Measurements from ENCODE around the gene ALDH3A2. TPM values are rescaled to one million over a fixed set of nuclear protein-coding genes. Genes with fewer than 3 reads are reported as not detected.
A peak's percentile ranks its signal among the peaks of the same experiment; 100 is the strongest.

ALDH3A2 gene
- total RNA-seq, 2 experiments from 2014 or later, result 18.5 to 23.9 TPM

DNA sequence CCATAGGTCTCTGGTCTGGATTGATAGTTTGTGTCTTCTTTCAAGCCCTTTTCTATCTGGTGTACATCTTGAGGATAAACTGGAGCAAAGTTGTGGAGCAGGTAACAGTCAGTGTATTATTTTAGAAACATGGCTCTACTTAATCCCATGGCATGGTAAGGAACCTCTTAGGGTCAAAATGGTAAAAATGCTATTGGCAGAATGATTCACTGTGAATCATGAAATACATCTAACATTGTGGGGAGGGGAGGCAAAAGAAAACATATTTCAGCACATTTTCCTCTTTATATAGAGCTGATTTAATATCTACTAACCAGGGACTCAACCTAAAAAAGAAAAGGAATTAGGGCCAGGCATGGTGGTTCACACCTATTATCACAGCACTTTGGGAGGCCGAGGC is 17.9 kb upstream of the ALDH3A2 start:
- DNase-seq (no peak), ATAC-seq (no peak)
- intact Hi-C loops (cut with DNase I, micrococcal nuclease), result no loop called here
- Mint-ChIP-seq H3K27me3 (peaks cover 15% of the 10 kb centered on the region), H3K4me1 (no peaks in the 10 kb centered on the region), H3K36me3 (ENCODE audit: low read depth) (no peaks in the 10 kb centered on the region), H3K9me3 (ENCODE audit: low read depth) (no peaks in the 10 kb centered on the region), H3K4me3 (no peak overlapping the region), H3K27ac (no peak overlapping the region)
- POLR2A ChIA-PET, result no interaction called here
- CTCF ChIA-PET, result no interaction called here

GRCh38 chr17:19631905-19632304 is 16.6 kb upstream of the ALDH3A2 start:
- ATAC-seq, result no peak
- Mint-ChIP-seq H3K9me3 (ENCODE audit: low read depth) (no peaks in the 10 kb centered on the region), H3K27ac (no peak overlapping the region), H3K4me1 (no peaks in the 10 kb centered on the region), H3K4me3 (no peak overlapping the region), H3K27me3 (peaks cover 14% of the 10 kb centered on the region), H3K36me3 (ENCODE audit: low read depth) (no peaks in the 10 kb centered on the region)
- POLR2A ChIA-PET, result no interaction called here
- DNase-seq, result no peak
- intact Hi-C loops (cut with DNase I, micrococcal nuclease), result no loop called here
- CTCF ChIA-PET, result interaction anchor here (0.7 to 1.7 kb wide), 2 partner anchors 11 to 89 kb away, joined by 3 to 5 read pairs; no protein-coding TSS in a partner anchor

- POLR2A ChIA-PET, result no interaction called here
- Mint-ChIP-seq H3K36me3 (ENCODE audit: low read depth) (no peaks in the 10 kb centered on the region), H3K27me3 (peaks cover 10% of the 10 kb centered on the region), H3K9me3 (ENCODE audit: low read depth) (no peaks in the 10 kb centered on the region), H3K4me1 (peaks cover 14% of the 10 kb centered on the region), H3K27ac (no peak overlapping the region), H3K4me3 (no peak overlapping the region)
- no peak for ATAC-seq
- intact Hi-C loops (cut with DNase I, micrococcal nuclease), result loop anchor here in 1 of 2 experiments (10.0 kb wide), 1 partner anchor 267 kb away; the partner anchor contains the start of gene MAPK7
- DNase-seq, result no peak
- CTCF ChIA-PET, result interaction anchor here (0.9 to 1.2 kb wide), 2 partner anchors 14 to 64 kb away, joined by 3 to 4 read pairs; no protein-coding TSS in a partner anchor
Measured at GRCh38 chr17:19641687-19642372, 6.7 kb upstream of the ALDH3A2 start.

- Mint-ChIP-seq H3K4me1 (peaks cover 20% of the 10 kb centered on the region), H3K27me3 (peaks cover 10% of the 10 kb centered on the region), H3K4me3 (no peak overlapping the region), H3K9me3 (ENCODE audit: low read depth) (no peaks in the 10 kb centered on the region), H3K27ac (no peak overlapping the region), H3K36me3 (ENCODE audit: low read depth) (no peaks in the 10 kb centered on the region)
- no peak for DNase-seq
- intact Hi-C loops (cut with DNase I, micrococcal nuclease), result loop anchor here in 1 of 2 experiments (10.0 kb wide), 1 partner anchor 268 kb away; the partner anchor contains the start of gene MAPK7
- POLR2A ChIA-PET, result no interaction called here
- CTCF ChIA-PET, result interaction anchor here (0.6 to 1.5 kb wide), 3 partner anchors 10 to 21 kb away, joined by 3 to 5 read pairs (median 4); no protein-coding TSS in a partner anchor
- ATAC-seq, result no peak
Measured at GRCh38 chr17:19642373-19642893, 6.1 kb upstream of the ALDH3A2 start.

GRCh38 chr17:19644493-19645210 is 3.9 kb upstream of the ALDH3A2 start:
- no peaks in the 10 kb centered on the region for H3K9me3 Mint-ChIP-seq (ENCODE audit: low read depth)
- DNase-seq, result no peak
- H3K4me1 Mint-ChIP-seq, result peaks cover 33% of the 10 kb centered on the region
- H3K4me3 Mint-ChIP-seq, result no peak overlapping the region
- intact Hi-C loops (cut with DNase I, micrococcal nuclease), result loop anchor here (5.0 to 10.0 kb wide), 4 partner anchors 98 to 270 kb away; partner anchors contain the start of genes ALDH3A1 (in 1 of the 2) and MAPK7 (in 1 of the 2)
- H3K27me3 Mint-ChIP-seq, result peaks cover 10% of the 10 kb centered on the region
- ATAC-seq, result no peak
- no peak overlapping the region for H3K27ac Mint-ChIP-seq
- ChIA-PET CTCF (interaction anchor here (0.5 to 4.1 kb wide), 7 partner anchors 8 to 450 kb away, joined by 3 to 27 read pairs (median 6); no protein-coding TSS in a partner anchor), POLR2A (no interaction called here)
- H3K36me3 Mint-ChIP-seq (ENCODE audit: low read depth), result no peaks in the 10 kb centered on the region

GRCh38 chr17:19645734-19646201 is 2.8 kb upstream of the ALDH3A2 start:
- Mint-ChIP-seq H3K27me3 (peaks cover 10% of the 10 kb centered on the region), H3K4me3 (no peak overlapping the region), H3K27ac (no peak overlapping the region), H3K4me1 (peaks cover 42% of the 10 kb centered on the region), H3K9me3 (ENCODE audit: low read depth) (no peaks in the 10 kb centered on the region), H3K36me3 (ENCODE audit: low read depth) (no peaks in the 10 kb centered on the region)
- intact Hi-C loops (cut with DNase I, micrococcal nuclease), result loop anchor here (1.0 to 10.0 kb wide), 5 partner anchors 97 to 271 kb away; partner anchors contain the start of genes ALDH3A1 (in 1 of the 2) and MAPK7 (in 1 of the 2)
- CTCF ChIA-PET, result interaction anchor here (0.6 to 4.4 kb wide), 8 partner anchors 10 to 132 kb away, joined by 3 to 27 read pairs (median 6); no protein-coding TSS in a partner anchor
- POLR2A ChIA-PET, result no interaction called here
- ATAC-seq (peak; percentile 25), DNase-seq (peak; percentile 78)

DNA sequence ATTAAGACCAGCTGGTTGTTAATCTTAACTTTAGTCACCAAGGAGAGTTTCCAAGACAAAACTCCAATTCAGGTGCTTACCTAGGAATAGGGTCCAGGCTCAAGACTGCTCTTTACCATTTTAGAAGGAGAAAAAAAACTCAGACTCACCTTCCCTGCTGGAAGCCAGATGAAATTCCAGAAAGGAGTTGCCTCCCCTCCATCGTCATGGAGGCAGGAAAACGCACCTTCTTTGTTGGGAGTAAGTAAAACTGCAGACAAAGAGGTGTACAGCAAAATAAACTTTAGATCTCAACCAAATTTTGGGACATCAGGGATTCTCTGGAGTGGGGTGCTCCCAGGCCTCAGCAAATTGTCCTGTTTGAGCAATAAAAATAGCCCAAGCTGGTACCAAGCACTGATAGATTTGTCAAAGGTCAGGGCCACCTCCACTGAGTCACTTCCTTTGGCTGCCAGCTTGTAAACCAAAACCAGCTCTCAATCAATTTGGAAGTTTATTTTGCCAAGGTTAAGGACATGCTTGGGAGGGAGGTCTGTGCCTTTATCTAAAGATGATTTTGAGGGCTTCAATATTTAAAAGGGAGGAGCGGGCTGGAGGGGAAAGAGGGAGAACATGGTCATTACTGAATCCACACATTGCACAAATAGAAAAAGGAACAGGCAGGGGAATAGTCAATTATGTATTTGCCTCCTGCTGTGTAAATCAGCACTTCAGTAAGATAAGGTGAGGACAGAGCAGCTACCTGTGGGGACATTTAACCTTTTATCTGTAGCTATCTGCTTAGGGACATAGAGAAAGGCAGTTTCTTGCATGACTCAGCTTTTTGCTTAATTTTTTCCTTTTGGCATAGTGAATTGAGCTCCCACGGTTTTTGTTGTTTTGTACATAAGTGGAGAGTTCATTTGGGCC is 1.5 kb upstream of the ALDH3A2 start:
- intact Hi-C loops (cut with DNase I, micrococcal nuclease), result loop anchor here (1.0 to 10.0 kb wide), 5 partner anchors 95 to 272 kb away; partner anchors contain the start of genes ALDH3A1 (in 1 of the 2) and MAPK7 (in 1 of the 2)
- POLR2A ChIA-PET, result interaction anchor here (0.5 to 0.8 kb wide), 3 partner anchors 8 to 800 kb away, joined by 3 to 4 read pairs (median 3); no protein-coding TSS in a partner anchor
- H3K4me3 Mint-ChIP-seq, result peak overlapping the region; percentile 79
- no peak for ATAC-seq
- CTCF ChIA-PET, result interaction anchor here (0.5 to 4.4 kb wide), 13 partner anchors 7 to 134 kb away, joined by 3 to 27 read pairs (median 4); no protein-coding TSS in a partner anchor
- H3K4me1 Mint-ChIP-seq, result peaks cover 44% of the 10 kb centered on the region
- H3K36me3 Mint-ChIP-seq (ENCODE audit: low read depth), result peaks cover under 1% of the 10 kb centered on the region
- H3K27ac Mint-ChIP-seq, result no peak overlapping the region
- no peaks in the 10 kb centered on the region for H3K9me3 Mint-ChIP-seq (ENCODE audit: low read depth)
- peak; percentile 33 for DNase-seq
- peaks cover 8% of the 10 kb centered on the region for H3K27me3 Mint-ChIP-seq

DNA sequence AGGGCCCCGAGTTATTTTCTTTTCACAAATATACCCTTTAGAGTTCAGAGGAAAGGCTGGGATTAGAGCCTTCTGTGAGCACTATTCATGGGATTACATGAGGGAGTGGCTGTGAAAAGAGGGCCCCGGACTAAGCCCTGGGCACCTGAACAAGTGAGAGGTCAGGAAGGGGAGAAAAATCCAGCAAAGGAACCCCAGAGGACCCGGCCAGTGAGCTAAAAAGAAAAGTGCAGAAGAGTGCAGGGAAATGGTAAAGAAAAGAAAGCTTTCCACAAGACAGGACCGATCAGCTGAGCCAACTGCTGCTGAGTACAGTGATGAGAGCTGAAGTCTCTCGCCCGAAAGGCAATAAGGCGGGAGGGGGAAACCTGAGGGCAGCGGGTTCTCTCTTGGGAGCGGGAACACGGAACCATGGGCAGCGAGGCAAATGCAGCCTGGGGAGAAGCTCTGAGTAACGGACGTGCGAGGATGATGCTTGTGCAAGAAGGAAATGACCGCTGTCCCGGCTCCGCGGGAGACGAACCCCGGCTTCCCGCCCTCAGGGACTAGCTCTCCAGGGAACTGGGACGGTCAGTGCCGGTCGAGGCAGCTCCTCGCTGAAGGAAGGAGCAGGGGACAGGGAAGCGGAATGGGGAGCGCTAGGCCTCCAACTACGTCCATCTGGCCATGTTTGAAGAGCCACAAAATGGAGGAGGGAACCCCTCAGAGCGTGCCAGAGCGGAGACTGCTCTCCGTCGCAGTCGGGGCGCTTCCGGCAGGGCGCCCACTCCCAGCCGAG is 665 bp upstream of the ALDH3A2 start:
- H3K4me1 Mint-ChIP-seq, result peaks cover 38% of the 10 kb centered on the region
- H3K27me3 Mint-ChIP-seq, result peaks cover 1% of the 10 kb centered on the region
- intact Hi-C loops (cut with DNase I, micrococcal nuclease), result loop anchor here (1.0 to 10.0 kb wide), 12 partner anchors 94 to 329 kb away; partner anchors contain the start of genes MAPK7 (in 2 of the 2), AKAP10 (in 1 of the 2), ALDH3A1 (in 1 of the 2) and B9D1 (in 1 of the 2)
- peak overlapping the region; percentile 79 for H3K4me3 Mint-ChIP-seq
- peak; percentile 56 for DNase-seq
- ChIA-PET POLR2A (interaction anchor here (0.7 to 1.5 kb wide), 2 partner anchors 174 to 270 kb away, joined by 4 read pairs; partner anchors contain the start of gene MAPK7), CTCF (interaction anchor here (0.5 to 4.4 kb wide), 12 partner anchors 8 to 230 kb away, joined by 3 to 27 read pairs (median 8); no protein-coding TSS in a partner anchor)
- H3K27ac Mint-ChIP-seq, result peak overlapping the region; percentile 87
- no peaks in the 10 kb centered on the region for H3K9me3 Mint-ChIP-seq (ENCODE audit: low read depth)
- H3K36me3 Mint-ChIP-seq (ENCODE audit: low read depth), result peaks cover 6% of the 10 kb centered on the region
- ATAC-seq, result peak; percentile 56

DNA sequence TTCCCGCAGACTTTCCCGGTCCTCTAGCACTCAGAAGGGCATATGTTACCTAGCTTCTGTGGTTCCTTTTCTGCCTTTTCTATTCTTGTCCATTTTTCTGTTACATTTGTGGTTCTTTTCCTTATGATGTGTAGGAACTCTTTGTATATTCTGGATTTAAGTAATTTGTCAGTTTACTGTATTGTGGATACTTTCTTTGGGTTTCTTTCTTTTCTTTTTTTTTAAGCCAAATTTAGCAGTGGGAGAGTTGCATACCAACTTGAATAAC is 657 bp downstream of the ALDH3A2 start:
- Mint-ChIP-seq H3K4me3 (peak overlapping the region; percentile 79), H3K27ac (peak overlapping the region; percentile 83), H3K36me3 (ENCODE audit: low read depth) (peaks cover 15% of the 10 kb centered on the region), H3K9me3 (ENCODE audit: low read depth) (peaks cover 3% of the 10 kb centered on the region), H3K4me1 (peaks cover 38% of the 10 kb centered on the region), H3K27me3 (peaks cover 1% of the 10 kb centered on the region)
- CTCF ChIA-PET, result interaction anchor here (0.7 to 4.4 kb wide), 6 partner anchors 61 to 136 kb away, joined by 3 to 26 read pairs (median 12); no protein-coding TSS in a partner anchor
- ATAC-seq, result no peak
- intact Hi-C loops (cut with DNase I, micrococcal nuclease), result loop anchor here (2.0 to 10.0 kb wide), 8 partner anchors 93 to 328 kb away; partner anchors contain the start of genes AKAP10 (in 1 of the 2), ALDH3A1 (in 1 of the 2), MAPK7 (in 1 of the 2) and ULK2 (in 1 of the 2)
- POLR2A ChIA-PET, result interaction anchor here (1.0 kb wide), 1 partner anchor 113 kb away, joined by 4 read pairs; no protein-coding TSS in a partner anchor
- DNase-seq, result no peak

Measured in activated CD4-positive, alpha-beta T cell treated with anti-CD3 and anti-CD28 coated beads for 36 hours (primary cell).